GM12872 (cell line): ENCODE measurements around the gene PMP22.

Source experiments
- CTCF ChIP-seq: IDR thresholded peaks from 3 replicates; pipeline ENCODE4 v1.5.1; 2011; ENCODE audit warnings: low read depth, mild to moderate bottlenecking, low read length, moderate library complexity; ENCODE audit not compliant: insufficient read depth

The PMP22 gene

GRCh38 chr17:15238057-15238456 lies 27.1 kb downstream of the PMP22 start:
- TF ChIP-seq CTCF: no peak

DNA sequence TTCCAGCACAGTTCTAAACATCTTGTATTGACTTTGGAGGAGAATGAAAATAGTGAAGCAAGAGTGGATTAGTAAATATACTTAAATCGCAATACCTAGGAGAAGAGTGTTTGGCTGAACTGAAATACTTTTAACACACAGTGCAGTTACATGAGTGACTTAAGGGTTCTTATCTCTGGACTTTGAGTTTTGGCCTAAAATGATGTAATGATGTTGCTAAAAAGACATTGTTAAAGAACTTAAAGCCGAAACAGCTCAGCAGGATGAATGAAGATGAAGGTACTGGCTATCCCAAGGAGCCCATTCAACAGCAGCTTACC lies 28.1 kb downstream of the PMP22 start:
- TF ChIP-seq CTCF: no peak

DNA sequence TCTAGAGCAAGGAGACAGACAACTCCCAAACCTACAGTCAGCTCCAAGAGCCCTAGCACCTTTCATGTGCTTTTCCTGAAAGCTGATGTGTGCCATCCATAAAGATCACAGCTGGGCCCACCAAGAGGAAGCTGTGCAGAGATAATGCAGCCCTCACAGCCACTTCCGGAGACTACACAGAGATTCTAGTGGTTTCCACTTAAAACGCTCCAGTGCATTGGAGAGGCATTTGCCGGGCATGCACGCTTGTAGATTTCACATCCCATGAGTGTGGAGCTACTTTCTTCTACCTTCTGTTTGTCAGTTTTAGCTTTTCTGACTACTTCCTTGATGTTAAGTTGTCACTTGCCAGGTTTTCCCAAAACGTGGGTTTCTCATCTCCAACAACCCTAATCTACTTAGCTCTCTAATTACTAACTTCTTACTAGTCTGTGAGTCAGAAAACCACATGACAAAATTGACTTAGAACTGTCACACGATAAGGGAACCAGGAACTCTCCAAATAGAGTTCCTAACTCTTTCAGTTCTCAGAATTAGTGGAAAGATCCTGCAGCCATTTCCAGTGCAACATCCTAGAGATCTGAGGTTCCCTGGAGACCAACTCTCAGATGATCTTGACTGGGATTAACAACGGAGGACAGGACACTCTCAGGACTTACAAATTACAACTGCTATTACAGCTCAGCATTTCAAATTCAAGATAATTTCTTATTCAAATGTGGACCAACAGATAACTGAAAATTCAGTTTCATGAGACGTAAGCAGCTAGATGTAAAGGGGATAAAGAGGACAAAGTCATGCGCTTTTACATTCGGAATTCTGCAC lies 28.6 kb downstream of the PMP22 start:
- TF ChIP-seq CTCF: no peak

- no peak for TF ChIP-seq CTCF
Measured at GRCh38 chr17:15233971-15234370, 31.2 kb downstream of the PMP22 start.

DNA sequence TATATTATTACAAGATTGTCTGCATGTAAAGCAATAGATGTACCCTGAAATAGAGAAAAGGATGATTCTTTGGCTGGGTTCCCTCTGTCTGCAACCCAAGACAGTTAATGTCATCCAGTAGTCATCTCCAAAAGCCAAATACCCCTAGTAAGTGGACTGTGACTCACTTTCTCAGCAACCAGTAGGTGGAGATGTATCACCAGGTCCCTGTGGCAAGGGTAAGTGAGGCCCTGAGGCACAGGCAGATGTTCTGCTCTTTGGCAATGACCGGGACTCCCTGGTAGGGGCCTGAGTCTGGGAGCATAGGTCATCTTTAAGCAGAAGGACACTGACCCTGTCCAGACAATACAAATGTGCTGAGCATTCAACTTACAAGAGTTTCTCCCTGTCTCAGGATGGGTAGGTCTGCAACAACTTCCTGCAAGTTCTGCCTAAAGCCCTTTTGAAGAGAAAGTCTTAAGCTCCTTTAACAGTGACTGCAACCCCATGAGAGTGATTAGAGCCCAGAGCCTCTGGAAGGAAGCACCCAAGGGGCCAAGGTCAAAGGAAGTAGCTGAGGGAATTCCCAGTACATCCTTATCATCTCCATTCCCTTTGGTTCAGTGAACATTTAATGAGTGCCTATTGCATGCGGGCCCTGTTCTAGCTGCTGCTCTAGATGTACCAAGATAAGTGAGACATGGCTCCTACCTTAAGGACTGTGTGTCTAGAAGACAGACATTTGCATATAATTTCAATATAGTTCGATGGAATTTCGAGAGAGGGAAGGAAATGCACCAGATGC lies 31.9 kb downstream of the PMP22 start:
- no peak for TF ChIP-seq CTCF

- no peak for TF ChIP-seq CTCF
Measured at GRCh38 chr17:15232517-15232915, 32.6 kb downstream of the PMP22 start.

- TF ChIP-seq CTCF: no peak
Measured at GRCh38 chr17:15231851-15232516, 33.1 kb downstream of the PMP22 start.
